Measurements from ENCODE around the gene REPS2.

The REPS2 gene

GRCh38 chrX:17025621-17026302 lies 79.3 kb downstream of the REPS2 start:
- DNase-seq = no peak
- in situ Hi-C loops (cut with HindIII; ENCODE audit: low pct_ligation_motif_present, low pct_unique_long_range_greater_than_20kb, low sequenced_read_pairs) = no loop called here

GRCh38 chrX:17027931-17028330 lies 81.5 kb downstream of the REPS2 start:
- in situ Hi-C loops (cut with HindIII; ENCODE audit: low pct_ligation_motif_present, low pct_unique_long_range_greater_than_20kb, low sequenced_read_pairs) = no loop called here
- no peak for DNase-seq

GRCh38 chrX:17028356-17028755 lies 81.9 kb downstream of the REPS2 start:
- no peak for DNase-seq
- in situ Hi-C loops (cut with HindIII; ENCODE audit: low pct_ligation_motif_present, low pct_unique_long_range_greater_than_20kb, low sequenced_read_pairs) = no loop called here

- DNase-seq = no peak
- in situ Hi-C loops (cut with HindIII; ENCODE audit: low pct_ligation_motif_present, low pct_unique_long_range_greater_than_20kb, low sequenced_read_pairs) = no loop called here
These were observed 83.6 kb downstream of the REPS2 start for GRCh38 chrX:17030092-17030491.

- DNase-seq = no peak
- in situ Hi-C loops (cut with HindIII; ENCODE audit: low pct_ligation_motif_present, low pct_unique_long_range_greater_than_20kb, low sequenced_read_pairs) = no loop called here
These were observed 84.3 kb downstream of the REPS2 start for GRCh38 chrX:17030580-17031270.

GRCh38 chrX:17031827-17032226 lies 85.4 kb downstream of the REPS2 start:
- DNase-seq = no peak
- in situ Hi-C loops (cut with HindIII; ENCODE audit: low pct_ligation_motif_present, low pct_unique_long_range_greater_than_20kb, low sequenced_read_pairs) = no loop called here

- in situ Hi-C loops (cut with HindIII; ENCODE audit: low pct_ligation_motif_present, low pct_unique_long_range_greater_than_20kb, low sequenced_read_pairs) = no loop called here
- DNase-seq = peak; percentile 72
These were observed 85.9 kb downstream of the REPS2 start for GRCh38 chrX:17032351-17032750.

GRCh38 chrX:17033225-17033624 lies 86.8 kb downstream of the REPS2 start:
- DNase-seq = no peak
- in situ Hi-C loops (cut with HindIII; ENCODE audit: low pct_ligation_motif_present, low pct_unique_long_range_greater_than_20kb, low sequenced_read_pairs) = no loop called here

GRCh38 chrX:17035111-17035510 lies 88.7 kb downstream of the REPS2 start:
- in situ Hi-C loops (cut with HindIII; ENCODE audit: low pct_ligation_motif_present, low pct_unique_long_range_greater_than_20kb, low sequenced_read_pairs) = no loop called here
- no peak for DNase-seq

GRCh38 chrX:17036171-17036961 lies 89.9 kb downstream of the REPS2 start:
- DNase-seq = no peak

GRCh38 chrX:17038277-17038676 lies 91.8 kb downstream of the REPS2 start:
- in situ Hi-C loops (cut with HindIII; ENCODE audit: low pct_ligation_motif_present, low pct_unique_long_range_greater_than_20kb, low sequenced_read_pairs) = no loop called here
- DNase-seq = no peak

More at GRCh38 chrX:17036171-17036961, 89.9 kb downstream of the REPS2 start:
- in situ Hi-C loops (cut with HindIII; ENCODE audit: low pct_ligation_motif_present, low pct_unique_long_range_greater_than_20kb, low sequenced_read_pairs) = no loop called here

- no peak for DNase-seq
- in situ Hi-C loops (cut with HindIII; ENCODE audit: low pct_ligation_motif_present, low pct_unique_long_range_greater_than_20kb, low sequenced_read_pairs) = no loop called here
These were observed 92.3 kb downstream of the REPS2 start for GRCh38 chrX:17038681-17039161.

GRCh38 chrX:17039826-17040225 lies 93.4 kb downstream of the REPS2 start:
- in situ Hi-C loops (cut with HindIII; ENCODE audit: low pct_ligation_motif_present, low pct_unique_long_range_greater_than_20kb, low sequenced_read_pairs) = no loop called here
- no peak for DNase-seq

GRCh38 chrX:17040711-17041110 lies 94.3 kb downstream of the REPS2 start:
- in situ Hi-C loops (cut with HindIII; ENCODE audit: low pct_ligation_motif_present, low pct_unique_long_range_greater_than_20kb, low sequenced_read_pairs) = no loop called here
- no peak for DNase-seq

GRCh38 chrX:17042037-17042436 lies 95.6 kb downstream of the REPS2 start:
- in situ Hi-C loops (cut with HindIII; ENCODE audit: low pct_ligation_motif_present, low pct_unique_long_range_greater_than_20kb, low sequenced_read_pairs) = no loop called here
- no peak for DNase-seq

GRCh38 chrX:17046478-17047097 lies 100.1 kb downstream of the REPS2 start:
- DNase-seq = peak; percentile 57
- in situ Hi-C loops (cut with HindIII; ENCODE audit: low pct_ligation_motif_present, low pct_unique_long_range_greater_than_20kb, low sequenced_read_pairs) = no loop called here

- in situ Hi-C loops (cut with HindIII; ENCODE audit: low pct_ligation_motif_present, low pct_unique_long_range_greater_than_20kb, low sequenced_read_pairs) = no loop called here
- no peak for DNase-seq
These were observed 100.8 kb downstream of the REPS2 start for GRCh38 chrX:17047224-17047623.

- in situ Hi-C loops (cut with HindIII; ENCODE audit: low pct_ligation_motif_present, low pct_unique_long_range_greater_than_20kb, low sequenced_read_pairs) = no loop called here
These were observed 105.8 kb downstream of the REPS2 start for GRCh38 chrX:17052210-17052609.

GRCh38 chrX:17052793-17053192 lies 106.3 kb downstream of the REPS2 start:
- DNase-seq = no peak
- in situ Hi-C loops (cut with HindIII; ENCODE audit: low pct_ligation_motif_present, low pct_unique_long_range_greater_than_20kb, low sequenced_read_pairs) = no loop called here

More at GRCh38 chrX:17052210-17052609, 105.8 kb downstream of the REPS2 start:
- DNase-seq = no peak
